Measurements from ENCODE around the gene ST6GALNAC4.

ST6GALNAC4 gene

GRCh38 chr9:127947841-127948710, 31.2 kb upstream of the ST6GALNAC4 start:
- DNase-seq, result no peak

DNA sequence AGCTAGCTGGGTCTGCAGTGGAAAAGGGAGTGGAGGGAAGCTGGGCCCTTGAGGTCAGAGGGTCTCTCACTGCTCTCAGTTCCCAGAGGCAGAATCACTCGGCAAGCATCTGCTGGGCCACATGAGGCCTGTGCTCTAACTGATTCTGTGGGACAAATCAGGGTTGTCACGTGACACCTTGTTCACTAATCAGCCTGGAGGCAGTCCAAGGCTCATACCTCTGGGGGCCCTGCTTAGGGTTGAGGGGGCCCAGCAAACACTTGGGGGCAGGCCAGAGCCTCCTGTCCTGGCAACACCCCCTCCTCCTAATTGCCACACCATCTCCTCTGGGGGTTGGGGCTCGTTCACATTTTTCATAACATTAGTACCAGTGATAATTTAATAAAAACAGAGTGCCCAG, 29.9 kb upstream of the ST6GALNAC4 start:
- DNase-seq, result peak in 1 of 58 donors; percentile 40

GRCh38 chr9:127945942-127946341, 29.1 kb upstream of the ST6GALNAC4 start:
- DNase-seq, result peak in 1 of 58 donors; percentile 28

DNA sequence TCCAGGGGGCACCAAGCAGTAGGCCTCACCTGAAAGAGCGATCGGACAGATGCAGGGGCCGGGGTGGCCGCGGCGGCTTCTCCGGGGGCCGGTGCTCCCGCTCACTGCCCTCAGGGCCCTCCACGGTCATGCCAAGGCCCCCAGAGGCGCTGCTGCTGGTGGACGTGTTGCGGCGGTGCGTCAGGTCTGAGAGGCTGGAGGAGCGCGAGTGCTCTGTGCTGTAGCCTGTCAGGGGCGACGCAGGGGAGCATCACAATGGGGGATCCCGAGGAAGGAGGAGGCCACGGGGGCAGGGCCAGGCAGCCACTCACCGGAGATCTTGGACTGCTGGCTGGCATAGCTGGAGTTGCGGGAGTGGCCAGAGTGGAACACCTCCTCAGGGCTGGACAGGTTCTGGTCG, 28.5 kb upstream of the ST6GALNAC4 start:
- no peak for DNase-seq

DNA sequence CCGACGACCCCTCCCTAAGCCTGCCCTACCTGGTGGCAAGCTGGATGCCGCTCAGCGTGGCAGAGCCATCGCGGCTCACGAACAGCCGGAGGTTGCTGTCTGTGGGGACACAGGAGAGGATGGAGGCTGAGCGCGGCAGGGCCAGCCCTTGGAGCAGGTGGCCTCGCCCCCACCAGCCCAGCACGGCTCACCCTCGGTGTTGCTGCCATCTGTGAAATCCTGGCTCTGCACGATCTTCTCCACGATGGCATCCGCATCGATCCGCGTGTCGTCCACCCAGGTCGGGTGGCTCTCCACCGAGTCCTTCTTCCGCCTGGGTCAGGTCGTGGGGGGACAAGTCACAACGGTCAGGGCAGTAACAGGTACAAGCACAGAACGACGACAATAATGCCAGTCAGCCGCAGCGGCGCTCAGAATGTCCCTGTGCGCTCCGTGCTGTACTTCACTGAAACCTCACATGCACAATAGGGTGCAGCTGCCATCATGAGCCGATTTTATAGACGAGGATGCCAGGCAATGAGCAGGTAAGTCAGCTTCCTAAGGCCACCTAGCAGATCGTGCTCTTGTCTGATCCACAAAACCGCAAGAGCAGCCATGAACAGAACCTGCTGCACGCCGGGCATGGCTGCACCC, 27.9 kb upstream of the ST6GALNAC4 start:
- DNase-seq, result no peak

GRCh38 chr9:127943731-127944144, 26.9 kb upstream of the ST6GALNAC4 start:
- peak in 57 of 58 donors; percentile 28 to 94 (median 82) for DNase-seq

DNA sequence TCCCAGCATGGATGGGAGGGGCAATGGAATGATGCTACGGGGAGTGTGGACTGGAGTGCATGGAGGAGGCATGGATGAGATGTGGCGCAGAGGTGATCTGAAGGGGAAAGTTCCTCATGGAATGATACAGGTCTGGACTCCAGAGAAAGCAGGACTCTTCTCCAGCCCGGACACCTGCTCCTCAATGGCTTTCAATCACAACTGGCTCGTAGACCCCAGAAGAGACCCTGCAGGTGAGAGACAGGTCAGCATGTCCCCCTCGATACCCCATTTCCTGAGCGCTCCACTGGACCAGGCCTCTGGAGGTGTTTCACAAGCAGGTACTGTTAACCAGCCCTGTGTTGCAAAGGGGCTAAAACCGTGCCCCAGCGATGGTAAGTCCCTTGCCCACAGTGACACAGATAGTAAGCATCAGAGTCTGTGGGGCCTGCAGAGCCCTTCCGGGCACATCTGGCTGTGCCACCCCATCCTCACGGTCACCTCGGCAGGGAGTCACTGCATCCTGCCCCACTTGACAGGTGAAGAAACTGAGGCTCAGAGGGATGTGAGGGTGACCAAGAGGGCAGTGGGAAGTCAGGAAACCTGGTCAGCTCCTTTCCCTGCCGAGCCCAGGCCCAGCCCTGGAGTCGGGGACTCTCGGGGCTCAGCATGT, 26.3 kb upstream of the ST6GALNAC4 start:
- DNase-seq, result no peak

GRCh38 chr9:127942216-127943010, 25.6 kb upstream of the ST6GALNAC4 start:
- DNase-seq, result peak in 47 of 58 donors; percentile 11 to 82 (median 48)

GRCh38 chr9:127941961-127942215, 25.0 kb upstream of the ST6GALNAC4 start:
- no peak for DNase-seq

GRCh38 chr9:127941062-127941960, 24.5 kb upstream of the ST6GALNAC4 start:
- DNase-seq, result no peak

GRCh38 chr9:127940593-127940992, 23.8 kb upstream of the ST6GALNAC4 start:
- no peak for DNase-seq

DNA sequence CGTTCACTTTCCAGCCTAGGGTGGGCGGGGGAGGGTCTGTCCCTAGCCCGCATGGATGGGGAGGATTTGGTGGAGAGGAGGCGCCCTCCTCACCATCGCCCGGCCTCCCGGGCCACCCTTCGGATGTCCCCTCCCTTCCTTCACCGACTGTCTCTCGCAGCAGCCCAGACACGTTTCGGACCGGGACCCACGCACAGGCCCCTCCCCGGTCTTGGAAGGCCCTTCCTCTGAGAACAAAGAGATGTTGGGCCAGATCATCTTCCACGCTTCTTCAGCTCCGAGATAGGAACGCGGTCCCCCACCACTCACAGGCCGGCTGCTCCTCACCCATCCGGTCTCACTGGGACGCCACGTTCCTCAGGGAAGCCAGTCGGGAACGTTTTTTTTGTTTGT, 21.5 kb upstream of the ST6GALNAC4 start:
- peak in 1 of 58 donors; percentile 44 for DNase-seq

DNA sequence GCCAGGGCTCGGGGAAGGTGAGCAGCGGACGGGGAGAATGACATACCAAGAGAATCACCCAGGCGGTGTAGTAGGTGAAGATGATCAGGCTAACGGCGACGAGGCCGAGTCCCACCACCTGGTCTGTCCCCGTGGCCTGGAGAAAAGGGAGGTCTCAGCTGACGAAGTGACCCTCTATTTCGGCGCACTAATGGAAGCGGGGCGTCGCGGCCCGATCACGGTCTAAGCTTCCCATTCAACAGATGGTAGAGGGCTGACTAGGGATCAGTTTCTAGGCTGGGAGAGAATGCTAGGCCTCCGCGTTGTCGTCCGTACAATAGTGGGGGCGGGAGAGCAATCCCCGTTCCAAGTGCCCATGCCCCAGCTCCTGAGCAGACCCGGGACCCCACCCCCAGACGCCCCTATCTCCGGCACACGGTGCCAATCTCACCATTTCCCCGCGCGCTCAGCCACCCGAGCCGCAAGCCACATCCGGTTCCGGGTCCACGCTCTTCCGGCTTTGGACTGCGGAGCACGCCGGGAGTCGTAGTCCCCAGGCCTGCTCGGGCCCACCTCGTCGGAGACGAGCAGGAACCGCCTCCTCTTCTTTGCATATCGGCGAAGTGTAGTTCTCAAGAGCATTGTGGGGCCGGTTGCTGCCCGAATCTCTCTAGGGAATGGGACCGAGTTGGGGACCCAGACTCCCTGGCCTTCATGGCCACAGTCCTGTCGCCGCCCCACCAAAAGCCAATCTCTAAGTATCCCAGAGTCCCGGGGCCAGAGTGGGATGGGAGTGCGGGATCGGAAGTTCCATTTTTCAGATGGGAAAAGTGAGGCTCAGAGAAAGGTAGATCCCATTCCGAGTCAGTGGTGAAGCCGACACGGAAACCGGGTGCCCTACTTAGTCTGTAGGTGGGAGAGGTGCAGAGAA, 20.8 kb upstream of the ST6GALNAC4 start, which contains the start of gene DPM2:
DPM2 (minus strand) TSS at position 467 of the 910 bp plus-strand sequence; CDS start at position 433, 34 bp downstream.
- DNase-seq, result peak in 55 of 58 donors; percentile 23 to 83 (median 66)

- DNase-seq, result no peak
Measured at GRCh38 chr9:127937056-127937387, 20.2 kb upstream of the ST6GALNAC4 start.

GRCh38 chr9:127936347-127936852, 19.6 kb upstream of the ST6GALNAC4 start:
- no peak for DNase-seq

GRCh38 chr9:127935765-127936221, 19.0 kb upstream of the ST6GALNAC4 start:
- no peak for DNase-seq

DNA sequence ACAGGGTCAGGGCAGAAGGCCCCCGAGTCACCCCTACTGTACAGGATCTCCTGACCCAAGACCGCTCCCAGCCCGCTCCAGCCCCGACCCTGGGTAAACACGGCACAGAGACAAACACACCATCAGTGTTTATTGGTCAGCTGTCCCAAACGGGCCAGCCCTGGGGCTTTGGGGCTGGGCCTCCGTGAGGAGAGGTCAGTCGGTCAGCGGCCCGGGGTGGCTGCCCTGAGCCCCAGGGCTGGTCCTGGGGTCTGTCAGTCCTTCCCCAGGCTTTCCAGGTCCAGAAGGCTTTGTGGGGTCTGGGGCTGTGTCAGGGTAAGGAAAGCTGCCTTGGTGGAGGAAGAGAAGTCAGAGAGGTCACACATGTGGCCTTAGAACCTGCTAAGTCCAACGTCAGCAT, 18.1 kb upstream of the ST6GALNAC4 start:
- DNase-seq, result no peak

DNA sequence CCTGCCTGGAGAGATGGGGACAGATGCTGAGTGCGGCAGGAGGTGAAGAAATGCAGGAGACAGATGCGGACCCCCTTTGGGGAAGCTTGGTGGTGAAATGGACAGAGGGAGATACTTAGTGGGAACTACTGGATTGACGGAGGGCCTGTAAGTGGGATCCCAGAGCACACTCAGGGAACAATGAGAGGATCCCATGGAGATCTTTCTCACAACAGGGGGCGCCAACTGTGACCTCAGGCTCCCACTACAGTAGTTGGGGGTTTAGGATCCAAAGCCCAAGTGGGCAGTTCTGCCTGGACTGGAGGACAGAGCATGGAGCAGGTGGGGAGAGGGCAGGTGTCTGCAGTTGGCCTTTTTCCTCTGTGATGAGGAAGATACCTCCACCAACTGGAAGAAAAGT, 17.4 kb upstream of the ST6GALNAC4 start:
- DNase-seq, result no peak

Data from anterior cingulate cortex (tissue), 58 donors.